ENCODE measurements around the gene NRAP. TPM values are rescaled to one million over a fixed set of nuclear protein-coding genes. Genes with fewer than 3 reads are reported as not detected.

NRAP gene
- total RNA-seq, 4 donors from 2014 or later = 0.08 to 0.31 TPM; not detected in 2

DNA sequence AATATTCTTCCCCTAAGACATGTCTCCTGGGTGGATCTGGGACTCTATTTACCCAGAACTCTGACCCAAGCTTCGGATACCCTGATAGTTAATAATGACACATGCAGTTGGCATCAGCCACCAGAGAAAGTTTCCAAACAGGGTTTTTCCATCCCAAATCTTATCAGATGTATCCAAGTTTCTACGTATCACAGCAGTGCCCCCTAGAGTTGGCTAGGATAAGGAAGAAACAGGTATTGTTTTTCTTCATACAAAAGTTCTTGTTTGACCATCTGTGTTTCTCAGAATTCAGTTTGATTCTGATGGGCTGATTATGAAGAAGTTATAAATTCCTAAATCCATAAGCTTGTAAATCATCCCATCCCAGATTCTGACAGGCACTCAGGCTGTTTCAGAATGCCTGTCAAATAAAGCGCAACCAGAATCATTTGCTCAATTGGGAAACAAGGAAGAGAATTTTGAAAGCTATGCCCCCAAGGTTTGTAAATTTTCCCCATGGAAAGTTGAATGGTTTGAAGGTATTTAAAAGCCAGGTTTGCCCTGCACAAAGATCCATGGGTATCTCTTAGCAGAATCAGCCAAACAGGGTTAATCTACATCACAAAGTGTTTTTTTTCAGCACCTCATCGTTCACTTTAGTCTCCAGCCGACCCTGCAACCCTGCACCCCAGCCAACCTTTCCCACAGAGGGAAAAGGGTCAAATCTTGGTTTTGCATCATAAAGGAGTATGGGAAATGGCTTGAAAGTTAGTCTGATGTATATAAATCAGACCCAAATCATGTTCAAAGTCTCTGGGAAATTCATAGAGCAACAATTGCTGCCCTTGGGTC lies 47.4 kb downstream of the NRAP start:
- WGBS = 11% methylated on average over 5 of the region's 5 CpGs

DNA sequence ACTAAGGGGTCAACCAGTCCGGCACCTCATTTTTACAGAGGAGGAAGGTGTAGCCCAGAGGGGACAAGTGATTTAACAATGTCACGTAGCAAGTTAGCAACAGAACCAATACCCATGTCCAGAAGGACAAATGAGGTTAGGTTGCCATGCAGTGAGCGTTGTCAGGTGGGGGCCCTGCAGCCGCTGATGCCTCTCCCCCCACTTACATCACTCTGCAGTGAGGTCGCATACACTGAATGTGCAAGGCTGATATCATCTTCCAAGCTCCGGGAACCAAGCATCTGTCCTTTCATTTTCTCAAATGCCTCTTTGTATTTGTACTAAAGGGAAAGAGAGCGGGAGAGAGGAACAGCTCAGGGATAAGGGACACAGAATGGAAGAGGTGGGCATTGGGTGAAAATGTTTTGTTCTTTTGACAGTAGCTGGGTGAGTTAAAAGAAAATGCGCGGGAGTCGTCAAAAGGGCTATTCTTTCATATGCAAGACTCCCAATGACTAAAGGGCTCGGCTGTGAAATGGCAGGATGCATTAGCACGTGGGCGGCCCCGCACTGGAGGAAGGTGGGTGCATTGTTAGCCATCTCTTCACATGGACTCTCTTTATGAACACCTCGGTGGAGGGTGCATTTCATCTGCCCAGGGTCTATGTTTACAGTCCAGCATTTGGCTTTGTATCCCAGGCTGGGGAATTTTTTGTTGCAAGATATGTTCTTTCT lies 49.7 kb downstream of the NRAP start:
- H3K27me3 ChIP-seq = peaks cover 37% of the 10 kb centered on the region
- no peaks in the 10 kb centered on the region for H3K36me3 ChIP-seq
- DNase-seq (ENCODE audit: low spot score in 2 of 2) = no peak
- no peaks in the 10 kb centered on the region for H3K9me3 ChIP-seq
- no peak for TF ChIP-seq POLR2A (IDR thresholded peaks at IDR 0.05)
- no peak for TF ChIP-seq POLR2AphosphoS5 (IDR thresholded peaks at IDR 0.05)
- 69% methylated on average over 15 of the region's 15 CpGs for WGBS
- no peak overlapping the region for H3K4me3 ChIP-seq
- H3K27ac ChIP-seq = no peak overlapping the region
- no peaks in the 10 kb centered on the region for H3K4me1 ChIP-seq

More for the DNA sequence above, 47.4 kb downstream of the NRAP start:
- H3K27ac ChIP-seq = no peak overlapping the region
- no peak overlapping the region for H3K4me3 ChIP-seq
- no peaks in the 10 kb centered on the region for H3K4me1 ChIP-seq
- no peaks in the 10 kb centered on the region for H3K36me3 ChIP-seq
- H3K9me3 ChIP-seq = no peaks in the 10 kb centered on the region
- DNase-seq (ENCODE audit: low spot score in 2 of 2) = no peak
- H3K27me3 ChIP-seq = peaks cover 37% of the 10 kb centered on the region
- TF ChIP-seq POLR2A (IDR thresholded peaks at IDR 0.05) = no peak
- TF ChIP-seq POLR2AphosphoS5 (IDR thresholded peaks at IDR 0.05) = no peak
- TF ChIP-seq EP300 (IDR thresholded peaks at IDR 0.05) = no peak

- Histone ChIP-seq H3K9me3 (no peaks in the 10 kb centered on the region), H3K4me1 (no peaks in the 10 kb centered on the region), H3K27me3 (peaks cover 31% of the 10 kb centered on the region), H3K27ac (no peak overlapping the region), H3K4me3 (no peak overlapping the region), H3K36me3 (no peaks in the 10 kb centered on the region)
- DNase-seq (ENCODE audit: low spot score in 2 of 2) = no peak
- WGBS = 80% methylated on average over 2 of the region's 2 CpGs
- TF ChIP-seq POLR2AphosphoS5 (IDR thresholded peaks at IDR 0.05) = no peak
- TF ChIP-seq POLR2A (IDR thresholded peaks at IDR 0.05) = no peak
- no peak for TF ChIP-seq EP300 (IDR thresholded peaks at IDR 0.05)
- TF ChIP-seq CTCF (IDR thresholded peaks at IDR 0.05) = no peak
Measured at GRCh38 chr10:113613427-113613826, 50.4 kb downstream of the NRAP start.

DNA sequence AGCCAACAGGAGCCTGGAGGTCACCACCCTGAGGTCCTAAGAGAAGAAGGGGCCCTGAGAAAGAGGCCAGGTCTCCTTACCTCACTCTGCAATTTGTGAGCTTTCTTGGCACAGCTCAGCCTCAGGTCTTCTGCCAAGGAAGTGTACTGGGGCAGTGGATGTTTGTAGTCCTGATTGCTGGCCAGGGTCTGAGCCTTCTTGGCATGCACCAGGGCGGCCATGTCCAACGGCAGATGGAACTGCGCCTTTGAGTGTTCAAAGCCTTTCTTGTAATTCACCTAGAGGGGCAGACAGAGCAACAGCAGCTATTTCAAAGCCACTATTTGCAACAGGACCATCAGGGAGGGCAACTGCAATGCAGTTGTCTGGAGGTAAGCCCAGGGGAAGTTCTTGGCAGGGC lies 51.7 kb downstream of the NRAP start:
- WGBS = no CpG with 5 or more reads among the region's 3 CpGs
- no peak for TF ChIP-seq EP300 (IDR thresholded peaks at IDR 0.05)
- TF ChIP-seq POLR2A (IDR thresholded peaks at IDR 0.05) = no peak
- TF ChIP-seq CTCF (IDR thresholded peaks at IDR 0.05) = no peak
- no peak for TF ChIP-seq POLR2AphosphoS5 (IDR thresholded peaks at IDR 0.05)
- no peak overlapping the region for H3K27ac ChIP-seq
- H3K4me3 ChIP-seq = no peak overlapping the region
- no peaks in the 10 kb centered on the region for H3K9me3 ChIP-seq
- no peaks in the 10 kb centered on the region for H3K4me1 ChIP-seq
- no peaks in the 10 kb centered on the region for H3K36me3 ChIP-seq
- no peak for DNase-seq (ENCODE audit: low spot score in 2 of 2)
- H3K27me3 ChIP-seq = peaks cover 20% of the 10 kb centered on the region

- TF ChIP-seq EP300 (IDR thresholded peaks at IDR 0.05) = no peak
- no peaks in the 10 kb centered on the region for H3K36me3 ChIP-seq
Measured at GRCh38 chr10:113610631-113611601, 52.9 kb downstream of the NRAP start.

DNA sequence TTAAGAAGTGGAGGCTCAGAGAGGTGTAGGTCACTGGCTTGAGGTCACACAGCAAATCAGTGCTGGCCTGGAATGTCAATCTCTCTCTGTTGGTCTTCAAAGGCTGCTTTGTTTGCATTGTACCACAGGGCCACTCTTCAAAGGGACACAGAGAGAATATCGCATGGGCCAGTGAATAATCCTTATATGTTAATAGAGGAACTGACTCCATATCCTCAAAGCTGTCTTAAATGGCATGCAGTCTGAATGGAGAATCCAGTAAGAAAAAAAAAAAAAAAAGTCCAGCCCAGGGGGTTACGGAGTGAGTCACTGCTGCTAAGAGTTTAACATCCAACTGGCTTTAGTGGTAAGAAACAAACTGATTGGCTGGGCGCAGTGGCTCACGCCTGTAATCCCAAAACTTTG lies 54.1 kb downstream of the NRAP start:
- DNase-seq (ENCODE audit: low spot score in 2 of 2) = no peak
- Histone ChIP-seq H3K36me3 (no peaks in the 10 kb centered on the region), H3K4me3 (no peak overlapping the region), H3K4me1 (no peaks in the 10 kb centered on the region), H3K9me3 (no peaks in the 10 kb centered on the region), H3K27me3 (no peaks in the 10 kb centered on the region), H3K27ac (no peak overlapping the region)
- TF ChIP-seq CTCF (IDR thresholded peaks at IDR 0.05) = no peak
- no peak for TF ChIP-seq POLR2A (IDR thresholded peaks at IDR 0.05)
- no peak for TF ChIP-seq EP300 (IDR thresholded peaks at IDR 0.05)
- no peak for TF ChIP-seq POLR2AphosphoS5 (IDR thresholded peaks at IDR 0.05)
- 84% methylated on average over 4 of the region's 4 CpGs for WGBS

More at GRCh38 chr10:113610631-113611601, 52.9 kb downstream of the NRAP start:
- H3K27ac ChIP-seq = no peak overlapping the region
- H3K4me3 ChIP-seq = no peak overlapping the region
- peaks cover 11% of the 10 kb centered on the region for H3K27me3 ChIP-seq
- DNase-seq (ENCODE audit: low spot score in 2 of 2) = no peak
- H3K4me1 ChIP-seq = no peaks in the 10 kb centered on the region
- WGBS = 41% methylated on average over 26 of the region's 26 CpGs
- H3K9me3 ChIP-seq = no peaks in the 10 kb centered on the region

All from suprapubic skin (tissue), 4 donors.